ENCODE results near the gene FAM107B.

DNA sequence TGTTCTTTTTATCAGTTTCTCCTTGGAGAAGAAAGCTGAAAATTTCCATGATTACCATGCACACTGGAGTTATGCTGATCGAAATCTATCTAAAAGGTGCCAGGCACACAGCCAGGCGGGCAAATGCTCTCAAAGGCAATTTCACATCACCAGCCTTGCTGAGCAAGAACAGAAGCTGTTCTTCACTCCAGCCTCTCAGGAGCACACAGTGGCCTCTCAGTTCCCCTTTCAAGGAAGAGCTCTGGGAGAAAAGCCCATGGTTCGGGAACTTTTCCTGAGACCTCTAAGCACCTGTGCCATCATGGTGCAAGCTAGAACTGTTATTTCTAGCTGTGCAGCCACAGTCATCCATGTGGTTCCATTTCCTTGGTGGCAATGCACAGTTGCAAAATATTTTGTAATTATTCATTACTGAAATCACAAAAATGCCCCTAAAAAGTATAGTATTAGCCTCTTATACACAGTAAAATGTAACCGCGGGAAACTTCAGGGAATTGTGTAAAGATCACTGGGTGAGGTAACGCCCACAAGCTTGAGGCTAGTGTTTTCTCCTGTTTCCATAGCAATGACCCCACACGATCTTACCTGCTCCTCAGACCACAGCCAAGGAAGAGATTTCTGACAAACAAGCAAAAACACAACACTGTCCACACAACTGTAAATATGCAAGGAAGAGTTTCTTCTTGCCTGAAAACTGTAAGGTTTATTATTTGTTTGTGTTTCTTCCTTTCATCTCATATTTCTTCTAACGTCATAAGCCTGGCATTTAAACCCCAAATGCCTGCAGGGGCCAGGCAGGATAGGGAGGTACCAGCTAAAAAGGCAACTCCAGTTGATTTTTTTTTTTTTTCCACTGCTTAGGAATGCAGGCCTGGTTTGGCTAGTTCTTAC, 121.2 kb downstream of the FAM107B start:
- TF ChIP-seq, protein P1, sequence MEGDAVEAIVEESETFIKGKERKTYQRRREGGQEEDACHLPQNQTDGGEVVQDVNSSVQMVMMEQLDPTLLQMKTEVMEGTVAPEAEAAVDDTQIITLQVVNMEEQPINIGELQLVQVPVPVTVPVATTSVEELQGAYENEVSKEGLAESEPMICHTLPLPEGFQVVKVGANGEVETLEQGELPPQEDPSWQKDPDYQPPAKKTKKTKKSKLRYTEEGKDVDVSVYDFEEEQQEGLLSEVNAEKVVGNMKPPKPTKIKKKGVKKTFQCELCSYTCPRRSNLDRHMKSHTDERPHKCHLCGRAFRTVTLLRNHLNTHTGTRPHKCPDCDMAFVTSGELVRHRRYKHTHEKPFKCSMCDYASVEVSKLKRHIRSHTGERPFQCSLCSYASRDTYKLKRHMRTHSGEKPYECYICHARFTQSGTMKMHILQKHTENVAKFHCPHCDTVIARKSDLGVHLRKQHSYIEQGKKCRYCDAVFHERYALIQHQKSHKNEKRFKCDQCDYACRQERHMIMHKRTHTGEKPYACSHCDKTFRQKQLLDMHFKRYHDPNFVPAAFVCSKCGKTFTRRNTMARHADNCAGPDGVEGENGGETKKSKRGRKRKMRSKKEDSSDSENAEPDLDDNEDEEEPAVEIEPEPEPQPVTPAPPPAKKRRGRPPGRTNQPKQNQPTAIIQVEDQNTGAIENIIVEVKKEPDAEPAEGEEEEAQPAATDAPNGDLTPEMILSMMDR (IDR thresholded peaks at IDR 0.05; ENCODE audit: extremely low read depth in 1 of 2, insufficient read depth in 1 of 2, low read depth in 1 of 2, low read length in 2 of 2): no peak
- TF ChIP-seq POLR2A (IDR thresholded peaks at IDR 0.05; ENCODE audit: low read depth, low read length): no peak

Measured in endothelial cell of umbilical vein (primary cell).